A204.1 (cell line): ENCODE results near the gene ADTRP.

Experiments used
- FAIRE-seq: peaks from 2 replicates; lab custom pipeline; 2012; peaks lifted over from hg19 to GRCh38; lab: Jason Lieb, UNC

ADTRP gene

GRCh38 chr6:11754625-11755271, 23.9 kb downstream of the ADTRP start:
- no peak for FAIRE-seq

- no peak for FAIRE-seq
These were observed 24.8 kb downstream of the ADTRP start for GRCh38 chr6:11753798-11754197.

GRCh38 chr6:11752360-11752759, 26.2 kb downstream of the ADTRP start:
- no peak for FAIRE-seq

DNA sequence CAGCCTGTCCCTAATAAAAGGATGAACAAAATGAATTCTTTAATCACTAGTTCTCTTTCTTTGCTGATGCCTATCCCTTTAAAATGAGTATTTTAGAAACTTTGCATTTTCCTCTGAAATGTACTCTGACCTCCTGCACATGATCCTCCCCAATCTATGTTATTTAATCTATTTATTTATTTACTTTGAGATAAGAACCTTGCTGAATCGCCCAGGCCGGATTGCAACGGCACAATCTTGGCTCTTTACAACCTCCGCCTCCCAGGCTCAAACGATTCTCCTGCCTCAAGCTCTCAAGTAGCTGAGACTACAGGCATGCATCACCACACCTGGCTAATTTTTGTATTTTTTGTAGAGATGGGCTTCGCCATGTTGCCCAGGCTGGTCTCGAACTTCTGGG, 27.9 kb downstream of the ADTRP start:
- FAIRE-seq, result no peak

DNA sequence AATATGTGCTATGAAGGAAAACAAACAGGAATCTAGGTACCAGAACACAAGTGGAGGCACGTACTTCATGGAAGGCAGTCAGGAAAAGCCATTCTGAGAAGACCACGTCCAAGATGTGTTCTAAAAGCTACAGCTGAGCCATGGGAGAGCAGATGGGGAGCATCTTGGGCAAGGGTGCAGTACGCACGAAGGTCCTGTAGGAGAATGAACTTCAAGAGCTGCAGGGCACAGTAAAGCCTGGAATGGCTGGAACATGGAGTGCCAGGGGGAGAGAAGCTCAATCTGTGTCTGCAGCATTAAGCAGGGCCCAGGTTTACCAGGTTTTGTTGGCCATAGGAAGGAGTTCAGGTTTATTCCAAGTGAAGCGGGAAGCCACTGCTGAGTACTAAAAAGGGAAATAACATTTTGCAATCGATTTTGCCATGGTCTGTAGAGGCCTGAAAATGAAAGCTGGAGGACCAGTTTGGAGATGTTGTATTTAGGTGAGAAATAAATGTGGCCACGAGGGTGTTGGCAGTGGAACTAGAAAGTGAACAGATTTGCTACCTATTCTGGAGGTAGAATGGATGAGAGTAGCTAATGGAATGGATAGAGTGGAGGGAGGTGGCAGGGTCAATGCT, 29.9 kb downstream of the ADTRP start:
- FAIRE-seq, result no peak

- FAIRE-seq, result no peak
These were observed 31.6 kb downstream of the ADTRP start for GRCh38 chr6:11747021-11747420.

DNA sequence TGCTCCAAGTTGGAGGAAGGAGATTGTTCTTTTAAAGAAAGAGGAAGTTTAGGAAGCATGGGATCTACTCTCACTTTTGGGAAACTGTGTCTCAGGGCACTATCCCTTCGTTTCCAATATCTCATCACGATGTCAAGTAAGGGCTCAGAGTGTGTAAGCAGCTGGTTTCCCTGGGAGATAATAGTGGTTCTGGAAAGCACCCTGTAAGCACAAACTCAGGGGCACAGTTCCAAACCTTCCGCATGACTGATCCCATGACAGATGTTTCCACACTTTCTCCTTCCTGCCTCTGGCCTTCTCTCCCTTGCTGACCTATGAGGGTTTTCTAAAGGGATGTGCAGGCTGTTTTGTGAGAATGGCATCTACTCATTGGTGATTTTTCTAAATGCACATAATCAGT, 33.9 kb downstream of the ADTRP start:
- no peak for FAIRE-seq

GRCh38 chr6:11744101-11744500, 34.5 kb downstream of the ADTRP start:
- FAIRE-seq, result no peak

DNA sequence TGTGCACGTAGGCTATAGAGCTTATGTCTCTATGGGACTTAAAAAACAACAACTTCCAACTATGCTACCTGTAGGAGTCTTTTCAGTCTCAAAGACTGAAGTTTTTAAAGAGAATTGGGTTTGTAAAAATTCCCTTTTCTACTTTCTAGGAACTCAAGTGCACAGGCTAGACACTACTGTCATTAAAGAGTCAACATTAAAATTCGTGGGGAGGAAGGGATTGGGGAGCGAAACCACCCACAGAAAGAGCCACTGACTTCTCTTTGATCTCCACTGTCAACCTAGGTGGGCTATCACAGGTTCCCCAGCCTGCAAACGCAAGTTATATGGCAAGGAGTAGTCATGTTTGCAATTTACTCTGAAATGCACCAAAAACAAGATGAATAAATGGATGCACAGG, 37.7 kb downstream of the ADTRP start:
- FAIRE-seq, result no peak

GRCh38 chr6:11738661-11739375, 39.8 kb downstream of the ADTRP start:
- FAIRE-seq, result no peak

GRCh38 chr6:11738234-11738633, 40.4 kb downstream of the ADTRP start:
- FAIRE-seq, result no peak

GRCh38 chr6:11736601-11737000, 42.0 kb downstream of the ADTRP start:
- no peak for FAIRE-seq

DNA sequence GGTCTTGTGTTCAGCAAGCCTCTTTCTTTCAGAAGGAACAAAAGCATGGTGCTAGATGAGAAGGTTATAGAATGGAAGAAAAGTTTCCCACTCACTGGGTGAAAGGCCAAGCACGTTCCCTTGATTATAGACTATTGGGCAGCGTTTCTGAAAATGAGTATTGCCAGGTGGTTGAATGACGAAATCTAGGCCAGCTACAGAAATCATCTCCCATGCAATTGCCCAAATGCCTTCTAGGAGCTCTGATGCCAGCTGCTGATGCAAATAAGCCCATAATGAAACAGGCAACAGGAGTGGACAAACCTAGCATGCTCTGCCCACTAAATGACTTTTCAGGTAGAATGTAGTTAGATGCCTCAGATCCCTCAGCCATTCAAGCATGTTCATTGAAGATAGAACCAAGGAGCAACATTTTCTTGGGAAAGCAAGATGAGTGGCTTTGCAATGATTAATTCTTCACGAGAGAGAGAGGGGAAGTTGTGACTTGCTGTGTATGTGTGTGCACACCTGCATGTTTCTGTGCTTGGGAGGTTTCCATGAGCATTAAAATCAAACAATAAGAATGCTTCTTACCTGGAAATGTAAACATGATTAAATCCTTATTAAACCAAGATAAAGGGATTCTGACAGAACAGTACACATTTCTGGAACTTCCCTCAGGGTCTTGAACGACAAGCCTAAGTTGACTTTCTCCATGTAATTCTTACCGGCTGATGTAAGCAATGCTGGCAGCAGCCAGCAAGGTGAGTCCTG, 43.6 kb downstream of the ADTRP start:
- no peak for FAIRE-seq

- FAIRE-seq, result no peak
These were observed 46.5 kb downstream of the ADTRP start for GRCh38 chr6:11732036-11732631.

DNA sequence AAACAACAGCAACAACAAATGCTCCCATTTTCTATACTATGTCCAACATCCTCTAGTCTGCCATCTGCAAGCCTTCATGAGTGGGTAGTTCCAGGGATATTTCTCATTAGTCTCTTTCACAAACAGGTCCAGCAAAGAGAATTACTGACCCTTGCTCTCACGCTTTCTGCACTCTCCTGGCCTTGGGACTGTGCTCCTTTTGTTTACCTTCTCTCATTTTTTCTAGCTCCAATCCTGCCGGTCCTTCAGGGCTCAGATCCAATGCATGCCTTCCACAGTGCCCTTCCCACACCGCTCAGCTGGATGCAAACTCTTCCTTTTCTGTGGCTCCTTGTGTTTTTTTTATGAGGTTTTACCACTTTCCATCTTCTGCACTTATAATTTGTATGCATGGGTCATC, 47.2 kb downstream of the ADTRP start:
- no peak for FAIRE-seq

- no peak for FAIRE-seq
These were observed 48.0 kb downstream of the ADTRP start for GRCh38 chr6:11730641-11731040.

DNA sequence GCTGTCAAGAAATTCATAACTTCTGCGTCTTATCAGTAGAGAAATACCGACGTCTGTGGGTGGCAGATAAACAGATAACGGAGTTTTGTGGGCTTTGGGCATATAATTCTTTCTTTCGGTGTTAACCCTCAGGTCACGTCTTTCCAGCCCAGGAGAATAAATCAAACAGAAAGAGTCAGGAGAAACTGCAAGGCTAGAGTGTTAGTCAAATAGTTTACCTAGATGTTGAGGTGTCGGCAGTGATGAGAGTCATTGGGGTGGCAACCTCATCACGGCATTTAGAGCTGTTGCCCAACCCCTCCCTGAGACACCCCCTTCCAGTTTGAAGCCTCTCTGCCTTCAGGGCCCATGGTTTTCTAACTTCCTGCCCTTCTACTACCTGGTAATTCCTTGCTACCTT, 49.5 kb downstream of the ADTRP start:
- no peak for FAIRE-seq

GRCh38 chr6:11727998-11728961, 50.3 kb downstream of the ADTRP start:
- no peak for FAIRE-seq

DNA sequence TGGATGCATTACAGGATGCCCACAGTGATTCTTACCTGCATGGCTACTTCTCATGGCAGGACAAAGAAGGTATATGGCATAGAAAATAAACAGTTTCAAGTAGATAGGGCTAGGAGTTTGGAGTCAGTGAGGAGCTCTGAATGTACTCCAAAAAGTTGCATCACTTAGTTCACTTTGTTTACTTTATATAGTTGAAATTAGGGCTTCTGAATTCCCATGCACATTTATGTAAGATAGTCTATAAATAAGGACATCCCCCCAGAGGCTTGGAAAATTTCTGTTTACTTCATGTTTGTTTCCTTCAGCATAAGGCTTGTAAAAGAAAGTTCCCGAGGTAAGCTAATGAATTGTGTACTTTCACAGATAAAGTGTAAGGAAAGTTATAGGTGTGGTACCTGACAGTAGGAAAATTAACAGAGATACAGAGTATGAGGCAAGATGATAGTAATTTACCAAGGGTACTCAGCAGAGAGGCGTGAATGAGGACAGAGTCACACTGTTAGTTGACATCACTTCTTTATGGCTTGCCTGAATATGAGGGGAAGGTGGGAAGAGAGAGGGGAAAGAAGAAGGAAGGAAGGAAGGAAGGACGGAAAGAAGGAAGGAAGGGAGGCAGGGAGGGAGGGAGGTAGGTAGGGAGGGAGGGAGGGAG, 51.1 kb downstream of the ADTRP start:
- FAIRE-seq, result no peak

DNA sequence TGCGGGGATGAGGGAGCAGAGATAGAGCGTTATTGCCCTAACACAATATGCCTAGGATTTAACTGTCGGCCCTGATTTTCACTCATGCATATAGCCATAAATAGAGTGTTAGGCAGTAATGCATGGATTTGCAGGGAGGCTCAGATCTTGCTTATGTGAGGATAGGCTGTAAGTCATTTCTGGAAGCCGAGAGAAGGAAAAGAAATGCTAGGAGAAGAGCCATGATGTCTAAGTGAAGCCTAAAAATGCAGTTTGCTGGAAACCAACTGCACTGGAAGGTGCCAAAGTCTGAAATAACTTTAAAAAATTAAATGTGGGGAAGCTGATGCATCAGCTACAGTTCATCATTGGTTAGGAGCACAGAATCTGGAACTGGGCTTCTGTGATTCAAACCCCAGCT, 54.3 kb downstream of the ADTRP start:
- FAIRE-seq, result no peak
